GM18867 (cell line): ENCODE measurements around the gene NBPF19.
"Not testable (repeated sequence)": the region's sequence is repeated elsewhere in the genome, so short reads cannot be mapped to it uniquely, and the experiment has no call there.

Experiments
- ATAC-seq: cut with Tn5 transposase; IDR thresholded peaks from one replicate; pipeline ENCODE4 v1.9.1; 2021; ENCODE audit warnings: mild to moderate bottlenecking, moderate library complexity; ENCODE audit not compliant: unreplicated experiment

NBPF19 gene

GRCh38 chr1:149474745-149475144, at the start of gene NBPF19:
Gene NBPF19, plus strand, starts transcription at chr1:149475045. Its CDS starts 888 bp downstream, at chr1:149475933.
- ATAC-seq: not testable (repeated sequence)

GRCh38 chr1:149428317-149428716, 46.5 kb upstream of the NBPF19 start:
- not testable (repeated sequence) for ATAC-seq

GRCh38 chr1:149445451-149445850, 29.4 kb upstream of the NBPF19 start:
- ATAC-seq: not testable (repeated sequence)

- ATAC-seq: not testable (repeated sequence)
Measured at GRCh38 chr1:149452196-149452595, 22.6 kb upstream of the NBPF19 start.

- ATAC-seq: not testable (repeated sequence)
Measured at GRCh38 chr1:149452652-149453051, 22.2 kb upstream of the NBPF19 start.

- not testable (repeated sequence) for ATAC-seq
Measured at GRCh38 chr1:149558350-149558825, 83.5 kb downstream of the NBPF19 start.

GRCh38 chr1:149561806-149562205, 87.0 kb downstream of the NBPF19 start:
- not testable (repeated sequence) for ATAC-seq

- not testable (repeated sequence) for ATAC-seq
Measured at GRCh38 chr1:149565485-149565884, 90.6 kb downstream of the NBPF19 start.

GRCh38 chr1:149572763-149573162, 97.9 kb downstream of the NBPF19 start:
- ATAC-seq: not testable (repeated sequence)

- not testable (repeated sequence) for ATAC-seq
Measured at GRCh38 chr1:149585592-149585991, 110.7 kb downstream of the NBPF19 start.
